CD4-positive, alpha-beta T cell treated with Interferon gamma for 1 hour (primary cell): ENCODE results near the gene CORO7.

ENCODE experiments used
- DNase-seq: peaks from one replicate; pipeline ENCODE4 v3.0.0-alpha.2; 2020

The CORO7 gene

GRCh38 chr16:4426021-4426684 is 9.8 kb upstream of the CORO7 start:
- DNase-seq, result no peak

- DNase-seq, result peak; percentile 90
These were observed 9.1 kb upstream of the CORO7 start, which contains the start of gene DNAJA3 for GRCh38 chr16:4425378-4426020. Gene DNAJA3 (plus strand): TSS chr16:4425868. CDS start chr16:4425882, 14 bp downstream.

DNA sequence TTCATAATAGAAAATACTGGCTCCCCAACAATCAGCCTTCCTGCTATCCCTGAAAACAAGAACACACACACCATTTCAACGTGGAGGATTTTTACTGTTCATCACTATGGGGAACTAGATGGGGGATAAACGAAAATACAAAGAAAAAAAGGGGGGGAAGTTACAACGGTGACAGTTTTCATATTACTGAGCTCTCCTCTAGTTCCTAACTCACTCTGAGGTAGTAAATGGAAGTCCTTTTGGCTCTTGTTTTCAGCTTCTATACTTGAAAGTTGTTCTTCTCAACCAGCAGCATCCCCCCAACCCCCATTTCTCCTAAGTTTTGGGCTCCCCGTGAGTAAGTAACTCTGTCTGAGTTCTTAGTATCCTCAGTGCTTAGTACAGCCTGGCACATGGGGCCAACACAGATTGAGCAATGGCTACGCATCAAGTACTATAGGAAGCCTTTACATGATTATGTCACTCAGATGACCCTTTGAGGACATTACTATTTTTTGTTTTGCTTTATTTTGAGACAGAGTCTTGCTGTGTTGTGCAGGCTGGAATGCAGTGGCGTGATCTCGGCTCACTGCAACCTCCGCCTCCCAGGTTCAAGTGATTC is 4.2 kb upstream of the CORO7 start:
- no peak for DNase-seq

GRCh38 chr16:4419402-4419959 is 3.1 kb upstream of the CORO7 start:
- DNase-seq, result no peak

DNA sequence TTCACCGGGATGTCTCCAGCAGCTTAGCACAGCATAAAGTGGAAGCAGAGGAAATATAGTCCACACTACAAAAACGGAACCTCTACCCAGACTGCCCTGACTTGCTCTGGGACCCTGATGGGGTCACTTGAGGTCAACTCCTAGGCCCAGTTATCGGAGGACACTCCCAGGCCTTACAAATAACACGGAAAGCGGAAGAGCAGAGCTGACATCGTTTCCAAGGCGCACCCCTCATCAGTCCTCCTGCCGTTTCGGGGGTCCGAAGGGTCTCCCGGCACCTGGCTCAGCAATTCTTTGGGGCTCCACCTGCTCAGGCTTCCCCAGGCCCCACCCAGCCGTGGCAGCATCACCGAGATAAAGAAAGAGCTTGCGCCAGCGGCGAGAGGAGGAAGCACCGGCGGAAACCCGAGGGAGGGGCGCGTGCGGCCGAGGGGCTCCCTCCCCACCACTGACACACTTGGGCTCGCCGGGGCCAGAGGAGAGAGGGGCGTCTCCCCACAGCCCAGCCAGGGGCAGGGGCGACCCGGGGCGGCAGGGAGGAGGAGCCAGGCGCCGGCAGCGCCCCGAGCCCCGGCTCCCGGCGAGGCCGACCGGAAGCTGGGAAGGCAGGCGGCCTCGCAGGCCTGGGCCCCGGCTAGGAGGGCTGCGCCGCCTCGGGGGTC is 727 bp downstream of the CORO7 start:
- peak; percentile 75 for DNase-seq

DNA sequence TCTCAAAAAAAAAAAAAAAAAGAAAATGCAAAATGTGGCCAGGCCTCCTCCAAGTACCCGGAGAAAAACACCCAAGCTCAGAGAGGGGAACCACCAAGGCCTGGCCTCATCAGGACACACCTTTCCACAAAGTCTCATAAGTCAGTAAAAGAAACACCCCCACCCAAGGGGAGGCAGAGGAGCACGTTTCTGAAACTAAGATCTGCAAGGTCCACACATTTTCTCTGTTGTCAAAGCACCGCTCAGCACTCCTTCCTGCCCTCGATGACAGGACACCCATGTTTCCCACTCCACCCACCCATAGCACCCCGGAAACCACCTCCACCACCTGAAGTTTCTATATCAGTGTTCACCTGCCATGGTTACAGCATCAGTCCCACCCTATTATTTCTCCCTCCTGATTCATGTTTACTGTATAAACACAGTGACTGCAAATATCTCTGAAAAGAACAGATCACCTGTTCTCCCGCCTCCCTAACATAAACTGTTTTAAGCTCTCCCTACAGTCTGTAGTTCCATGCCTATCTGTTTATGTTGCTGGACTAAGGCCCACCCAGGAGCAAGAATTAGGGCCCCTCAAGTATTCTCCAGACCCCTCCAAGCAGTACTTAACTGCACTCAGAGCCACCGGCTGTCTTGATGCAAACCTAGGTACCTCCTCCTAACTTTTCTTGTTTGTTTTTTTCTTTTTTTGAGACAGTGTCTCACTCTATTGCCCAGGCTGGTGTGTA is 2.0 kb downstream of the CORO7 start:
- peak; percentile 84 for DNase-seq

- no peak for DNase-seq
These were observed 3.5 kb downstream of the CORO7 start for GRCh38 chr16:4412854-4413253.

DNA sequence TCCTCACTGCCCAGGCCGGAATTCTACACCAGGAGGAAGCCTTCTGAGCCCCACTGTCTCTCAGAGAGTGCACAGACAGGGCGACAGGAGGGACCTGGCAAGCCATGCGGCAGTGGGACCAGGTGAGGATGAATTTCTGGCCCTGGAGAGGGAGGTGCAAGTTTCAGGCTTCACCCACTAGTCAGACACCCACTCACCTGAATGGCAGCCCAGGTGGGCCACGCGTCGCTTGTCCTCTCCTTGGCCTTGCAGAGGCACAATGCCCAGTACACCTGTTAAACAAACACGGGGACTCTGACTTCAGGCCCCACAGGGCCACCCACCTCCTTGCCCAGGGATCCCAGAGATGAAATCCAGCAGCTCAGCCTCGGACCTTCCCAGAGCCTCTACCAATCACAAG is 4.2 kb downstream of the CORO7 start:
- no peak for DNase-seq

- DNase-seq, result no peak
These were observed 4.7 kb downstream of the CORO7 start for GRCh38 chr16:4411684-4412083.

DNA sequence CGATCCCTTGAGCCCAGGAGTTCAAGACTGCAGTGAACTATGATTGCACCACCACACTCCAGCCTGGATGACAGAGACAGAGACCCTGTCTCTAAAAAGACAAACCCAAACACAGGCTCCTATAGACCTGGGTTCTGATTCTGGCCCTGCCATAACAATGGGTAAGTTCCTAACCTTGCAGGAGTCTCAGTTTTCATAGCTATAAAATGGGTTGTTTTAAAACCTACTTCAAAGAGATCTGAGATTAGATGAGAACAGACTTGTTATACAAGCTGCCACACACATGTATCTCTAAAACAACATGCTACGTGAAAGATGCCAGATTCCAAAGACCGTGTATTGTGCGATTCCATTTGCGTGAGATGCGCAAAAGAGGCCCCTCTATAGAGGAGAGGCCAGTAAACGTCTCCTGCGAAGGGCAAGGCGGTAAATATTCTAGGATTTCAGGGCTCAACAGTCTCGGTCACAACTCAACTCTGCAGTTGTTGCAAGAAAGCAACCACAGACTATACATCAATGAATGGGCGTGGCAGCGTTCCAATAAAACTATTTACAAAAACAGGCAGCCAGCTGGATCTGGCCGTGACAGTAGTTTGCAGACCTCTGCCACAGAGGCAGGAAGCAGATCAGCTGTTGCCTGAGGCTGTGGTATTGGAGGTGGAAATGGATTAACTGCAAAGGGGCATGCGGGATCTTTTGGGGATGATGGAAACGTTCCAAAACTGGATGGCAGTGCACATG is 5.9 kb downstream of the CORO7 start:
- no peak for DNase-seq

DNA sequence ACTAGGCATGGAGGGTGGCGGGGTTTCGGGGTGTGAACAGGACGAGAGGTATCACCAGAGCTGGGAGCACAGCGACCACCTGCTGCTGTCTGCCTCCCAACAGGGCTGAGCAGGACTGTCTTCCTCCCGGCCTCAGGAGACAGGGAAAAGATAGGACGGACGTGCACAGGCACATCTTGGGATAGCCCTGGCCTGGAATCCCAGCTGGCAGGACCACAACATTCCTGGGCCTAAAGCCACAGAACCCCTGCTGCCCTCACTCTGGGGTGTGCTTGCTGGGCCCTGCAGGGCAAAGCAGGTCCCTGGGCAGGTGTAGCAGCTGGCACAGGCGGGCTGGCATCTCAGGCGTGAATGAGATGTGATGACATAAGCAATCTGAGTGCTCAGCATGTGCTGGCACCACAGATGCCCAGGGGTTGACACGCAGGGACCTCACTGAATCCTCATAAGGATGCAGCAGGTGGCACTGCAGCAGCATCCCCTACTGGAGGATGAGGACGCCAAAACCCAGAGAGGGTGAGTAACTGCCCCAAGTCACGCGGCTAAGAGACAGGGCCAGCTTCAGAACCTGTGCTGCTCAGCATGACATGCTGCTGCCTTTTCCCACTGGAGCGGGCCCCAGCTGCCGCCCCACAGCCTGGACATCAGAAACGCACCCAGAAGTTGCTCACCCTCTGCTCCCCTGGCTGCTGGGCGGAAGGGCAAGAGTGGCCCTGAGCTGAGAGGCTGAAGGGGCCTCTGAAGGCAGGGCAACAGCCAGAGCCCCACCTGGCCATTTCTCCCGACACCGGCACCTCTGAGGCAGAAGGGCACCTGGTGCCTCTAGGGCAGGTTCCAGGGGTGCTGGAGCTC is 7.1 kb downstream of the CORO7 start:
- no peak for DNase-seq

DNA sequence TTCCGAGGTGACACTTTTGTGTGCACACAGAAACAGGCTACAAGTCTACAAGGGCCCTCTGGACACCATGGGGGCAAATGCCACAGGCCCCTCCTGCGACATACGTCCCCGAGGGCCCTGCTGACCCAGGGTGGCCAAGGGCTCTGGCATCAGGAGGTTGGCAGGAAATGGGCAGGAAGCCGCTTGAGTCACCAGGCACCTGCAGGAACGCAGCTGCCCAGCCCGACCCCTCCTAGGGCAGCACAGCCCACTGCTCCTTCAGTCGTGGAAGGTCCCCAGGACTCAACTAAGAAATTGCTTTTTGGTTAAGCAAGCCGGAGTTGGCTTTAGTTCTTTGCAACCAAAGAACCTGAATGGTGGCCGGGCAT is 8.1 kb downstream of the CORO7 start:
- DNase-seq, result no peak

DNA sequence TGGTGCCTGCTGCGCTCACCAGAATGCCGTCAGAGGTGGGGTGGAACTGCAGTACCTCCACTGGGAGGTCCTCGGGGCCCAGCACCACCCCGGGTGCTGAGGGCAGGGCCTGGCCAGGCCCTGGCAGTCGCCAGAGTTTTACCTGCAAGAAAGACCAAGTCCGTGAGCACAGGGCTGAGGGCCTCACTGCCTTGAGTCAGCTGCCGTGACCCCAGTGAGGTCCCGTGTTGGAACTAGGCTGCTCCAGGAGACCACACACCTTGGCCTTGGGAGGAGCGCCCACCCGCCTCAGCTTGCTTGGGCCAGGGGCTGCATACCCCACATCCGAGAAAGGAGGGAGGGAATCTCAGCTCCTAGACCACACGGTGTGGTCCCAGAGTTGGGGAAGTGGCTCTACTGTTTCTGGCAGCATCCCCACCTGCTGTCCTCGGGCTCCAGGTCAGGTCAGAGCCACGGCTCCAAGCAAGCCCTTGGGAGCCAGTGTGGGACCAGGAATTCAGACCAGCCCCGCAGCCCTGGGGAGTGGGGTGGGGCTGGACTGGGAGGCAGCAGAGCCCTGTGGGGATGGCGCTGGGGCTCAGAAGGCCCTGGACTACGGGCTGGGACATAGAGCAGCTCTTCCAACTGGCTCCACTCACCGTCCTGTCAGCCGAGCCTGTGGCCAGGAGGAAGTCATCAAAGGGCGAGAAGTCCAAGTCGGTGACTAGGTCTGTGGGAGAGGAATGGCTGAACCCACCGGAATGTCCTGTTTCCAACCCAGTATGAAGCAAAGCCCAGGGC is 8.7 kb downstream of the CORO7 start:
- DNase-seq, result no peak

DNA sequence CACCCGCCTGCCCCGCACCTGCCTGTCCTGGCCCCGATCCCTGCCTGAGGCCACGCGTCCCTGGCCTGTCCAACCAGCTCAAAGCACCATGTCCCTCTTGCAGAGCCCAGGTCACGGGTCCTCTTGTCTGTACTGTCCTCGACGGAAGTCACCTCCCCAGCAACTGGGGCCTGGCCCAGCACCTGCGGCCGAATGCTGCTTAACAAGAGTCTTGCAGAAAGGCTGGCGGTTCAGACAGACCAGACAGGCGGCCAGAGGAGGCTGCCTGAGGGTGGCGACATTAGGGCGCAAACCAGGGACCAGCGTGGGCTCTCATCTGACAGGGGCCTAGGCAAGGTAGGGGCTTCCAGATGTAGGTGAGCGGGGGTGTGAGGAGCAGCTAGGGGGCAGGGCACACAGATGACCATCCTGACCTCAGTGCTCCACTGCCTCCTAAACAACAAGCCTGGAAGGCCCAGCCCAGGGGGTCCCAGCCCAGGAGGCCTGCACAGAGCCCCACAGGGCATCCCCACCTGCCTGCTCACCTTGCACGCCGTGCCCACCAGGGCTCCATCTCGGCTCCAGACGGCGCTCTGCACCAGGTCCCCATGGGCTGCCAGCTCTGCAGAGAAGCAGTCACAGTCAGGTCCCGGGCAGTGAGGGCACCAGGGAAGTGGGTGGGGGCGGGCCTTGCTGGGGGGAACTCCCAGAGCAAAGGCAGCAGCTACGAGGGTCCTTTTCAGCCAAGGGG is 11.3 kb downstream of the CORO7 start:
- DNase-seq, result no peak

- no peak for DNase-seq
These were observed 12.0 kb downstream of the CORO7 start for GRCh38 chr16:4404247-4404966.

GRCh38 chr16:4403133-4403949 is 13.1 kb downstream of the CORO7 start:
- DNase-seq, result no peak

DNA sequence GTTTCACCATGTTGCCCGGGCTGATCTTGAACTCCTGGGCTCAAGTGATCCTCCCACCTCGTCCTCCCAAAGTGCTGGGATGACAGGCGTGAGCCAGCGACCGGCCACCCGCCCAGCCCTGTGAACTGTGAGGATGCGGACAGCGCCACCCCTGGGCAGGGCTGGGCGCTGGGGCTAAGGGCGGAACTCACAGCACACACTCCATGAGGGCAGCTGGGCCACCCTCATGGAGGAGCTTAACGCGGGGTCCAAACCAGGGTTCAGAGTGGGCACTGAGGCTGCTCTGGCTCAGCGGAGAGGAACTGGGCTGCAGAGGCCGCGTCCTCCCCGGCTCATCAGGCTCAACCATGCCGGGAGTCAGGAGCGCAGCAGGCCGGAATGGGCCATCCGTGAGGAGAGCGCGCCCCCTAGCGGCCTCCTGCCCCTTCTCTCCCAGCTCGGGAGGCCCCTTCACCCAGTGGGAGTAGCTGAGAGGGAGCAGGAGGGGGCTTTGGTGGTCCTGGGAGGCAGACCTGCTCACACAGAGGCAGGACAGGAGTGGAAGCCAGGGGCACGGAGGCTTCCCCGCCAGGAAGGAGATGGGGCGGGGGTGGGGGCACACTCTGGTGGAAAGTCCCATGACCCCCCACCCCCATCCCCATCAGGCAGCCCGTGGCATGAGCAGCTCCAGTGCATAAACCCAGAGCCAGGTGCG is 13.8 kb downstream of the CORO7 start:
- DNase-seq, result peak; percentile 50
